ENCODE measurements around the gene ITSN2.

Gene ITSN2

DNA sequence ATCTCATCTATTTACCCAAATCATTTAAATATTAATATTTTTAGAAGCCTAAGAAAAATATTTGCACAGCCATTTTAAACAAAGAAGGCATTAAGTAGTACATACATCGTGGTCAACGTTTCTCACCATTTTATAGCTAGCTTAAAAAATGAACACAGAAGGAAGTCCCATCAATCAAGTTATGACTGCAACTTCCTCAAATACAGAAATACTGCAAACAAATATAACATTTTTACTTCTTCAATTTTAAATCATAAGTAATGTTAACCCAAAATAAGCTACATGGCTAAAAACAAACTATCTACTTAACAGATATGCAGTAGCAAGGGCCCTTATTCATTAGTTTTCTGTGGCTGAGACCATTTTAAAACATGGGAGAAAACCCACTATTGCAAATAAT lies 30.6 kb downstream of the ITSN2 start (continued):
- TF ChIP-seq, protein P1, sequence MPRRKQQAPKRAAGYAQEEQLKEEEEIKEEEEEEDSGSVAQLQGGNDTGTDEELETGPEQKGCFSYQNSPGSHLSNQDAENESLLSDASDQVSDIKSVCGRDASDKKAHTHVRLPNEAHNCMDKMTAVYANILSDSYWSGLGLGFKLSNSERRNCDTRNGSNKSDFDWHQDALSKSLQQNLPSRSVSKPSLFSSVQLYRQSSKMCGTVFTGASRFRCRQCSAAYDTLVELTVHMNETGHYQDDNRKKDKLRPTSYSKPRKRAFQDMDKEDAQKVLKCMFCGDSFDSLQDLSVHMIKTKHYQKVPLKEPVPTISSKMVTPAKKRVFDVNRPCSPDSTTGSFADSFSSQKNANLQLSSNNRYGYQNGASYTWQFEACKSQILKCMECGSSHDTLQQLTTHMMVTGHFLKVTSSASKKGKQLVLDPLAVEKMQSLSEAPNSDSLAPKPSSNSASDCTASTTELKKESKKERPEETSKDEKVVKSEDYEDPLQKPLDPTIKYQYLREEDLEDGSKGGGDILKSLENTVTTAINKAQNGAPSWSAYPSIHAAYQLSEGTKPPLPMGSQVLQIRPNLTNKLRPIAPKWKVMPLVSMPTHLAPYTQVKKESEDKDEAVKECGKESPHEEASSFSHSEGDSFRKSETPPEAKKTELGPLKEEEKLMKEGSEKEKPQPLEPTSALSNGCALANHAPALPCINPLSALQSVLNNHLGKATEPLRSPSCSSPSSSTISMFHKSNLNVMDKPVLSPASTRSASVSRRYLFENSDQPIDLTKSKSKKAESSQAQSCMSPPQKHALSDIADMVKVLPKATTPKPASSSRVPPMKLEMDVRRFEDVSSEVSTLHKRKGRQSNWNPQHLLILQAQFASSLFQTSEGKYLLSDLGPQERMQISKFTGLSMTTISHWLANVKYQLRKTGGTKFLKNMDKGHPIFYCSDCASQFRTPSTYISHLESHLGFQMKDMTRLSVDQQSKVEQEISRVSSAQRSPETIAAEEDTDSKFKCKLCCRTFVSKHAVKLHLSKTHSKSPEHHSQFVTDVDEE (CRISPR knock-in tag; IDR thresholded peaks at IDR 0.05), result no peak

- TF ChIP-seq ARNTL (CRISPR knock-in tag; IDR thresholded peaks at IDR 0.05; ENCODE audit: borderline replicate concordance, low read depth) (no peak), CSDC2 (CRISPR knock-in tag; IDR thresholded peaks at IDR 0.05) (no peak), ZC3H10 (CRISPR knock-in tag; IDR thresholded peaks at IDR 0.05) (no peak), ZNF70 (CRISPR knock-in tag; IDR thresholded peaks at IDR 0.05) (no peak), PPARA (CRISPR knock-in tag; IDR thresholded peaks at IDR 0.05; ENCODE audit: borderline replicate concordance) (no peak), ZFP3 (CRISPR knock-in tag; IDR thresholded peaks at IDR 0.05) (no peak), ISL1 (CRISPR knock-in tag; IDR thresholded peaks at IDR 0.05) (no peak), TOX (CRISPR knock-in tag; IDR thresholded peaks at IDR 0.05; ENCODE audit: borderline replicate concordance) (no peak), GLIS3 (CRISPR knock-in tag; IDR thresholded peaks at IDR 0.05) (no peak), OSR1 (CRISPR knock-in tag; IDR thresholded peaks at IDR 0.05) (no peak), ZFP30 (CRISPR knock-in tag; IDR thresholded peaks at IDR 0.05) (no peak), CSRNP3 (CRISPR knock-in tag; IDR thresholded peaks at IDR 0.05) (no peak)
- TF ChIP-seq, protein P2, sequence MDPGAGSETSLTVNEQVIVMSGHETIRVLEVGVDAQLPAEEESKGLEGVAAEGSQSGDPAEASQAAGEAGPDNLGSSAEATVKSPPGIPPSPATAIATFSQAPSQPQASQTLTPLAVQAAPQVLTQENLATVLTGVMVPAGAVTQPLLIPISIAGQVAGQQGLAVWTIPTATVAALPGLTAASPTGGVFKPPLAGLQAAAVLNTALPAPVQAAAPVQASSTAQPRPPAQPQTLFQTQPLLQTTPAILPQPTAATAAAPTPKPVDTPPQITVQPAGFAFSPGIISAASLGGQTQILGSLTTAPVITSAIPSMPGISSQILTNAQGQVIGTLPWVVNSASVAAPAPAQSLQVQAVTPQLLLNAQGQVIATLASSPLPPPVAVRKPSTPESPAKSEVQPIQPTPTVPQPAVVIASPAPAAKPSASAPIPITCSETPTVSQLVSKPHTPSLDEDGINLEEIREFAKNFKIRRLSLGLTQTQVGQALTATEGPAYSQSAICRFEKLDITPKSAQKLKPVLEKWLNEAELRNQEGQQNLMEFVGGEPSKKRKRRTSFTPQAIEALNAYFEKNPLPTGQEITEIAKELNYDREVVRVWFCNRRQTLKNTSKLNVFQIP (CRISPR knock-in tag; IDR thresholded peaks at IDR 0.05; ENCODE audit: borderline replicate concordance, low read depth), result no peak
- no peak for ATAC-seq
These were observed 32.3 kb downstream of the ITSN2 start for GRCh38 chr2:24328010-24328409.

DNA sequence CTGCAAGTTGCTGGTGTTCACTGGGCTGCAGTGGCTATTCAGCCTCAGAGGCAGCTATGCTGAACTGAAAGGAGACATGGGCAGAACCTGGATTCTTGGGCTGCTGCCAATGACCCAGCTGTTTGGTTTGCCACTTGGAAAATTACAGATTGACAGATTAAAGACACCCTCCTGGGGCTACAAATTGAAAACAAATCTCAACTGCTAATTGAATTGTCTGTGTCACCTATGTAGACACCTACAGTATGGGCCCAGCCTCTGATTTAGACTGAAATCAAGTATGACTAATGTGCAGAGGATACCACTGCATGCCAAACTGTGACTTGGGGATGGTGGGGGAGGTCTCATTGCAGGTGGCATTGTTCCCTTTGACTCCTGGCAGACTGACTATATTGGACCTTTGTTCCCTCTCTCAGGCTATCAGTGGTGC lies 42.8 kb downstream of the ITSN2 start:
- ATAC-seq, result no peak
- TF ChIP-seq TOX (CRISPR knock-in tag; IDR thresholded peaks at IDR 0.05; ENCODE audit: borderline replicate concordance), result no peak
- TF ChIP-seq ZFP3 (CRISPR knock-in tag; IDR thresholded peaks at IDR 0.05), result no peak
- TF ChIP-seq CSRNP3 (CRISPR knock-in tag; IDR thresholded peaks at IDR 0.05), result no peak
- no peak for TF ChIP-seq BACH2 (CRISPR knock-in tag; IDR thresholded peaks at IDR 0.05; ENCODE audit: borderline replicate concordance)
- no peak for TF ChIP-seq TCF4 (CRISPR knock-in tag; IDR thresholded peaks at IDR 0.05; ENCODE audit: borderline replicate concordance)
- no peak for TF ChIP-seq PPARA (CRISPR knock-in tag; IDR thresholded peaks at IDR 0.05; ENCODE audit: borderline replicate concordance)
- TF ChIP-seq RARB (CRISPR knock-in tag; IDR thresholded peaks at IDR 0.05), result no peak
- no peak for TF ChIP-seq ZNF565 (CRISPR knock-in tag; conservative IDR thresholded peaks at IDR 0.05; ENCODE audit: low read depth)
- TF ChIP-seq ZNF70 (CRISPR knock-in tag; IDR thresholded peaks at IDR 0.05), result no peak
- no peak for TF ChIP-seq ZNF8 (CRISPR knock-in tag; IDR thresholded peaks at IDR 0.05)
- no peak for TF ChIP-seq CREB5 (CRISPR knock-in tag; IDR thresholded peaks at IDR 0.05; ENCODE audit: low read depth)
- no peak for TF ChIP-seq ESRRG (CRISPR knock-in tag; IDR thresholded peaks at IDR 0.05)
- no peak for TF ChIP-seq ISL1 (CRISPR knock-in tag; IDR thresholded peaks at IDR 0.05)

GRCh38 chr2:24315669-24316068 lies 44.7 kb downstream of the ITSN2 start:
- no peak for ATAC-seq
- TF ChIP-seq ESRRG (CRISPR knock-in tag; IDR thresholded peaks at IDR 0.05) (no peak), OSR1 (CRISPR knock-in tag; IDR thresholded peaks at IDR 0.05) (no peak), TOX (CRISPR knock-in tag; IDR thresholded peaks at IDR 0.05; ENCODE audit: borderline replicate concordance) (no peak), SNAI2 (CRISPR knock-in tag; IDR thresholded peaks at IDR 0.05) (no peak), ZNF8 (CRISPR knock-in tag; IDR thresholded peaks at IDR 0.05) (no peak), RARB (CRISPR knock-in tag; IDR thresholded peaks at IDR 0.05) (no peak), BACH2 (CRISPR knock-in tag; IDR thresholded peaks at IDR 0.05; ENCODE audit: borderline replicate concordance) (no peak), ISL1 (CRISPR knock-in tag; IDR thresholded peaks at IDR 0.05) (no peak), ZNF70 (CRISPR knock-in tag; IDR thresholded peaks at IDR 0.05) (no peak), ZFP3 (CRISPR knock-in tag; IDR thresholded peaks at IDR 0.05) (no peak), TCF4 (CRISPR knock-in tag; IDR thresholded peaks at IDR 0.05; ENCODE audit: borderline replicate concordance) (no peak), GLIS3 (CRISPR knock-in tag; IDR thresholded peaks at IDR 0.05) (no peak), ARNTL (CRISPR knock-in tag; IDR thresholded peaks at IDR 0.05; ENCODE audit: borderline replicate concordance, low read depth) (no peak), ZC3H10 (CRISPR knock-in tag; IDR thresholded peaks at IDR 0.05) (no peak), ZFP30 (CRISPR knock-in tag; IDR thresholded peaks at IDR 0.05) (no peak)
- TF ChIP-seq, protein P1 (CRISPR knock-in tag; IDR thresholded peaks at IDR 0.05), result no peak
